Neural progenitor cell (in vitro differentiated cells): Measurements from ENCODE around the gene GNAQ.

Experiments used
- EZH2 ChIP-seq: fragments of 200-600 bp; sonication (generic); IDR thresholded peaks from 2 replicates; pipeline ENCODE4 v1.6.1; 2017; ENCODE audit warnings: antibody characterized with exemption, mild to moderate bottlenecking, moderate library complexity
- TF ChIP-seq, protein P1 (sequence below): fragments of 200-600 bp; sonication (generic); IDR thresholded peaks from 2 replicates; pipeline ENCODE4 v1.5.1; 2017; ENCODE audit warnings: antibody characterized with exemption, mild to moderate bottlenecking

DNA sequence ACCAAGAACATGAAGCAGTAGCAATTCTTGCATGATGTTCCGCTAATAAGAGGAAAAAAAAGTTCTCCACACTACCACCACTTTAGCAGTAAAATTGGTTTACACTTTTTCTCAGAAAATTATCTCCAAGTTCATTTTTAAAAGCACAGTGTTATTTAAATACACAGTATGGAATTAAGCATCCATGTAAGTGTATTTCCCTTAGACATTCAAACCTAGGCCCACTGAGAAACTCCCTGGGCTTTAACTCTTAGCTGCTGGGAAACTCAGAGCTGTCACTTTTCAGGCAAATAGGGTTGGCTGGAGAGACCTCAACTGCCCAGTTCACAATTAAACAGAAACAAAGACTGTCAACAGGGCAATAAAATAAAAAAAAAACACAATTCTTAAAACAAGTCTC is 2.7 kb downstream of the GNAQ start:
- TF ChIP-seq, protein P1, sequence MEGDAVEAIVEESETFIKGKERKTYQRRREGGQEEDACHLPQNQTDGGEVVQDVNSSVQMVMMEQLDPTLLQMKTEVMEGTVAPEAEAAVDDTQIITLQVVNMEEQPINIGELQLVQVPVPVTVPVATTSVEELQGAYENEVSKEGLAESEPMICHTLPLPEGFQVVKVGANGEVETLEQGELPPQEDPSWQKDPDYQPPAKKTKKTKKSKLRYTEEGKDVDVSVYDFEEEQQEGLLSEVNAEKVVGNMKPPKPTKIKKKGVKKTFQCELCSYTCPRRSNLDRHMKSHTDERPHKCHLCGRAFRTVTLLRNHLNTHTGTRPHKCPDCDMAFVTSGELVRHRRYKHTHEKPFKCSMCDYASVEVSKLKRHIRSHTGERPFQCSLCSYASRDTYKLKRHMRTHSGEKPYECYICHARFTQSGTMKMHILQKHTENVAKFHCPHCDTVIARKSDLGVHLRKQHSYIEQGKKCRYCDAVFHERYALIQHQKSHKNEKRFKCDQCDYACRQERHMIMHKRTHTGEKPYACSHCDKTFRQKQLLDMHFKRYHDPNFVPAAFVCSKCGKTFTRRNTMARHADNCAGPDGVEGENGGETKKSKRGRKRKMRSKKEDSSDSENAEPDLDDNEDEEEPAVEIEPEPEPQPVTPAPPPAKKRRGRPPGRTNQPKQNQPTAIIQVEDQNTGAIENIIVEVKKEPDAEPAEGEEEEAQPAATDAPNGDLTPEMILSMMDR: no peak
- no peak for TF ChIP-seq EZH2
